A673 (cell line): ENCODE measurements around the gene TARM1. TPM values are rescaled to one million over a fixed set of nuclear protein-coding genes. Genes with fewer than 3 reads are reported as not detected.
"Not testable (repeated sequence)": the region's sequence is repeated elsewhere in the genome, so short reads cannot be mapped to it uniquely, and the experiment has no call there.

Experiments
- BruUV-seq: library from RNA; stranded (reverse); fragments of 400-500 nt; replicated peaks from 2 replicates; lab custom pipeline; 2021; lab: Mats Ljungman, UMichigan
- CTCF ChIA-PET: fragments of 300-600 bp; sonication (Branson Sonifier 250); formaldehyde crosslinking; loops from one replicate; lab custom pipeline; 2022; ENCODE audit warnings: antibody characterized with exemption; lab: Charles Lee
- POLR2A ChIA-PET: fragments of 300-600 bp; sonication (Branson Sonifier 250); formaldehyde crosslinking; loops from one replicate; lab custom pipeline; 2022; ENCODE audit warnings: antibody characterized with exemption; ENCODE audit not compliant: low non-redundant PET; lab: Charles Lee
- DNase-seq: peaks from one replicate; pipeline ENCODE4 v3.0.0-alpha.2; 2015; ENCODE audit warnings: low spot score
- H3K27ac ChIP-seq: fragments of 200-600 bp; sonication (generic); 2 replicates; pipeline ENCODE4 v1.5.1; 2016; ENCODE audit warnings: mixed run types, low read depth, mild to moderate bottlenecking, mixed read lengths, antibody characterized with exemption, low read length; ENCODE audit not compliant: poor library complexity, severe bottlenecking
- H3K27me3 ChIP-seq: fragments of 200-600 bp; sonication (generic); replicated peaks from 2 replicates; pipeline ENCODE4 v1.6.1; 2017; ENCODE audit warnings: mixed run types, low read depth, mild to moderate bottlenecking, mixed read lengths, antibody characterized with exemption, low read length; ENCODE audit not compliant: insufficient read depth, poor library complexity
- H3K36me3 ChIP-seq: fragments of 200-600 bp; sonication (generic); 2 replicates; pipeline ENCODE4 v1.6.1; 2016; ENCODE audit warnings: mixed run types, mild to moderate bottlenecking, mixed read lengths, antibody characterized with exemption, low read length; ENCODE audit not compliant: insufficient read depth, poor library complexity, severe bottlenecking
- H3K4me1 ChIP-seq: fragments of 200-600 bp; sonication (generic); 2 replicates; pipeline ENCODE4 v1.6.1; 2017; ENCODE audit warnings: mixed run types, mild to moderate bottlenecking, mixed read lengths, antibody characterized with exemption, low read length; ENCODE audit not compliant: insufficient read depth, poor library complexity, severe bottlenecking
- H3K4me3 ChIP-seq: fragments of 200-600 bp; sonication (generic); 2 replicates; pipeline ENCODE4 v1.5.1; 2016; ENCODE audit warnings: low read depth, mixed run types, mild to moderate bottlenecking, mixed read lengths, low read length; ENCODE audit not compliant: poor library complexity, severe bottlenecking
- H3K9me3 ChIP-seq: fragments of 200-600 bp; sonication (generic); 2 replicates; pipeline ENCODE4 v1.6.1; 2016; ENCODE audit warnings: mixed run types, low read depth, mild to moderate bottlenecking, mixed read lengths, antibody characterized with exemption, low read length; ENCODE audit not compliant: poor library complexity, severe bottlenecking
- EZH2 ChIP-seq: fragments of 200-600 bp; sonication (generic); IDR thresholded peaks from 2 replicates; pipeline ENCODE4 v1.6.1; 2017; ENCODE audit warnings: borderline replicate concordance, low read depth, mild to moderate bottlenecking, mixed read lengths, antibody characterized with exemption, low read length; ENCODE audit not compliant: poor library complexity, severe bottlenecking
- intact Hi-C: fragments of 100-400 bp; cut with micrococcal nuclease; formaldehyde crosslinking; loops from one replicate; pipeline ENCODE4 v1.10.0; 2022; ENCODE audit not compliant: unreplicated experiment
- total RNA-seq: library from RNA; stranded (reverse); gene quantifications from 2 replicates; pipeline ENCODE4 v1.2.3, GENCODE V29; 2021
- TF ChIP-seq, protein P1 (sequence below): fragments of 300-800, 200-600 bp; sonication (generic); conservative IDR thresholded peaks from 2 replicates; pipeline ENCODE4 v1.5.1; 2017; ENCODE audit warnings: low read depth, mild to moderate bottlenecking, antibody characterized with exemption, low read length, moderate library complexity, mixed read lengths

TARM1 gene
- total RNA-seq, 1 experiment from 2014 or later: not detected

DNA sequence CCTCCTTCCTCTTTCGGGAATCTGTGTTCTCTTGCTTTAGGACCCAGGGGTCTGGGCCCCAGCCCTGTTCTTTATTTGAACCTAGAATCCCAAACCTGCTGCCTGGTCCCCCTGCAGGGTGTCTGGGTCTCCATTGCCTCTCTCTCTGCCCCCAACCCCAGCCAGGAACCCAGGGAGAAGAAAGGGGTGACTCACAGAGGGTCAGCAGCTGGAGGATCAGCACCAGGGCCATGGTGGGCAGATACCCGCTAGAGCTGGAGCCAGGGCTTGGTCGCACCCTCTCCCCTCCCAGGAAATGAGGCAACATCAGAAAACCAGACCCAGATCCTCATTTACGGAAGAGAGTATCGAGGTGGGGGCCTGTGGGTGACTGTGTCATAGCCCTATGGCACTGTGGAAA lies 19.4 kb upstream of the TARM1 start, which contains the start of gene OSCAR:
OSCAR (minus strand) TSS at position 243 of the 400 bp plus-strand sequence; CDS start at position 232, 11 bp downstream.
- Histone ChIP-seq H3K9me3 (no peaks in the 10 kb centered on the region), H3K4me3 (no peak within 1 kb of the TSS), H3K36me3 (peaks cover 4% of the 10 kb centered on the region), H3K4me1 (peaks cover 2% of the 10 kb centered on the region), H3K27me3 (no peaks in the 10 kb centered on the region), H3K27ac (no peak within 1 kb of the TSS)
- ChIA-PET POLR2A (no interaction called here), CTCF (interaction anchor here (1.2 kb wide), 1 partner anchor 70 kb away, joined by 3 read pairs; no protein-coding TSS in a partner anchor)
- no TSS peak for BruUV-seq
- DNase-seq: no peak
- intact Hi-C loops: no loop called here
- TF ChIP-seq, protein P1, sequence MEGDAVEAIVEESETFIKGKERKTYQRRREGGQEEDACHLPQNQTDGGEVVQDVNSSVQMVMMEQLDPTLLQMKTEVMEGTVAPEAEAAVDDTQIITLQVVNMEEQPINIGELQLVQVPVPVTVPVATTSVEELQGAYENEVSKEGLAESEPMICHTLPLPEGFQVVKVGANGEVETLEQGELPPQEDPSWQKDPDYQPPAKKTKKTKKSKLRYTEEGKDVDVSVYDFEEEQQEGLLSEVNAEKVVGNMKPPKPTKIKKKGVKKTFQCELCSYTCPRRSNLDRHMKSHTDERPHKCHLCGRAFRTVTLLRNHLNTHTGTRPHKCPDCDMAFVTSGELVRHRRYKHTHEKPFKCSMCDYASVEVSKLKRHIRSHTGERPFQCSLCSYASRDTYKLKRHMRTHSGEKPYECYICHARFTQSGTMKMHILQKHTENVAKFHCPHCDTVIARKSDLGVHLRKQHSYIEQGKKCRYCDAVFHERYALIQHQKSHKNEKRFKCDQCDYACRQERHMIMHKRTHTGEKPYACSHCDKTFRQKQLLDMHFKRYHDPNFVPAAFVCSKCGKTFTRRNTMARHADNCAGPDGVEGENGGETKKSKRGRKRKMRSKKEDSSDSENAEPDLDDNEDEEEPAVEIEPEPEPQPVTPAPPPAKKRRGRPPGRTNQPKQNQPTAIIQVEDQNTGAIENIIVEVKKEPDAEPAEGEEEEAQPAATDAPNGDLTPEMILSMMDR: no peak
- TF ChIP-seq EZH2: no peak

DNA sequence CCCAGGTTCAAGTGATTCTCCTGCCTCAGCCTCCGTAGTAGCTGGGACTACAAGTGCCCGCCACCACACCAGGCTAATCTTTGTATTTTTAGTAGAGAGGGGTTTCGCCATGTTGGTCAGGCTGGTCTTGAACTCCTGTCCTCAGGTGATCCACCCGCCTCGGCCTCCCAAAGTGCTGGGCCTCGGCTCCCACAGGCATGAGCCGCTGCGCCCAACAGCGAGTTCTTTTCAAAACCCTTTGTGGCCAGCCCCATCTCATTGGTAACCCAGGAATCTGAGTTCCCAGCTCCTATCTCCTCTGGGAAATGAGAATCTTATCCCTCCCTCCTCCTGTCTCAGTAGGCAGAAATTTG lies 18.7 kb upstream of the TARM1 start:
- H3K9me3 ChIP-seq, intact Hi-C loops, H3K4me1 ChIP-seq, DNase-seq, H3K27me3 ChIP-seq, BruUV-seq, H3K36me3 ChIP-seq, POLR2A ChIA-PET, H3K4me3 ChIP-seq, H3K27ac ChIP-seq: not testable (repeated sequence)
- CTCF ChIA-PET: interaction anchor here (1.2 kb wide), 1 partner anchor 69 kb away, joined by 3 read pairs; no protein-coding TSS in a partner anchor

DNA sequence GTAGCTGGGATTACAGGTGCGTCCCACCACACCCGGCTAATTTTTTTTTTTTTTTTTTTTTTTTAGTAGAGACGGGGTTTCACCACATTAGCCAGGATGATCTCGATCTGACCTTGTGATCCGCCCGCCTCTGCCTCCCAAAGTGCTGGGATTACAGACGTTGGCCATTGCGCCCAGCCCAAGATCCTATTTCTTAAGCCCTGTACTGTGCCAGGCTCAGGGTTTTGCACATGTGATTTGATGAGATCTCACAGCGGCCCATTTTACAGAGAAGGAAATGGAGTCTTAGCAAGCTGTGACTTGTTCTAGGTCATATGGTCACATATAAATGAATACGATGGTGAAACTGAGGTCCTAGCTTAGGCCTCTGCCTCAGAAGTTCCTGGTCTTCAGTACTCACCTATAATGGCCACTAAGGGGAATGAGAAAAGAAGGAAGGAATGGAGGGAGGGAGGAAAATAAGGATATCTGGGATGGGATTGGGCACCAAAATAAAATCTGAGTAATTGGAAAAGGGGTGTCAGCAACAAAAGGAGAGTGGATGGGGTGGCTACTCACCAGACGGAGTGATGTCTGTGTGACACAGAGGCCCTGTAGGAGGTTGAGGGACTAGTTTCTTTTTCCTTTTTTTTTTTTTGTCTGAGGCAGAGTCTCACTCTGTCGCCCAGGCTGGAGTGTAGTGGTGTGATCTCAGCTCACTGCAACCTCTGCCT lies 18.2 kb upstream of the TARM1 start:
- Histone ChIP-seq H3K4me3 (no peak overlapping the region), H3K36me3 (no peaks in the 10 kb centered on the region), H3K27me3 (no peaks in the 10 kb centered on the region), H3K9me3 (no peaks in the 10 kb centered on the region), H3K4me1 (peaks cover 5% of the 10 kb centered on the region), H3K27ac (no peak overlapping the region)
- intact Hi-C loops: no loop called here
- ChIA-PET POLR2A (no interaction called here), CTCF (interaction anchor here (1.2 kb wide), 2 partner anchors 69 kb away, joined by 3 read pairs; no protein-coding TSS in a partner anchor)
- no TSS peak for BruUV-seq
- no peak for DNase-seq
- TF ChIP-seq, protein P1: no peak
- TF ChIP-seq EZH2: no peak
